ENCODE measurements around the gene KIF25.

The KIF25 gene

DNA sequence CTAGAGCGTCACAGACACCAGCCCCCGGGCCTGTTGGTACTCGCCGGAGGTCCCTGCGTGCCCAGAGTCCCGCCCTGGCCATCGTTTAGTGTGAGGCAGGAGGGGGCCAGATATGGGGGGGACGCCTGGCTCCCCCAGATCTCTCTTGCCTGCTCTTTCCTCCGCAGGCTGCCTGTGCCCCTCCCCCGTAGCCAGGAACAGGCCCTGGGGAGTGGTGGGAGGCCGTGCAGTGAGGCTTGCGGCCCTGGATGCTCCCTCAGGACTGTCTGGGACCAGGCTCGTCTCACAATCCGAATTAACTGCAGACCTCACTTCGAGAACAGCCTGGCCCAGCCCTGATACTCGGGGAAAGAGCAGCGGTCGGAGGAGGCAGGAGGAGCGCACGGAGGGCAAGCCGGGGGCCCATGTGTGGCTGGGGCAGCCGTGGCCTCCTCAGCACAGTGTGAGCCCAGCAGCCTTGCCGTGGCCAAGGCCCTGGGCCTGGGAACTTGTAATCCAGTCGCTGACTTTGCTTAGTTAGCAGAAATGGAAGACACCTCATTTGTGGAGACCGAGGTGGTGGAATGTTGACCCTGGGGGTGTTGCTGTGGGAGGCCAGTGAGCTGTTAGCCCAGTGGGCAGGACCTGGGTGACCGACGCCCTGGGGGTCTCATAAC lies 52.9 kb downstream of the KIF25 start:
- no peaks in the 10 kb centered on the region for H4K20me1 ChIP-seq (ENCODE audit: low read depth, low read length)
- no peak overlapping the region for H3K4me2 ChIP-seq (ENCODE audit: low read depth, low read length, poor library complexity, severe bottlenecking)
- H3K9me3 ChIP-seq (ENCODE audit: insufficient read depth, low read length): no peaks in the 10 kb centered on the region
- H3K27me3 ChIP-seq (ENCODE audit: low read length): no peaks in the 10 kb centered on the region
- H3K27ac ChIP-seq (ENCODE audit: low read depth, low read length): no peak overlapping the region
- no peaks in the 10 kb centered on the region for H3F3A ChIP-seq (ENCODE audit: insufficient read depth)
- no peak overlapping the region for H3K9ac ChIP-seq (ENCODE audit: low read length)
- H3K79me2 ChIP-seq (ENCODE audit: insufficient read depth, low read length): no peaks in the 10 kb centered on the region
- TF ChIP-seq, protein P1, sequence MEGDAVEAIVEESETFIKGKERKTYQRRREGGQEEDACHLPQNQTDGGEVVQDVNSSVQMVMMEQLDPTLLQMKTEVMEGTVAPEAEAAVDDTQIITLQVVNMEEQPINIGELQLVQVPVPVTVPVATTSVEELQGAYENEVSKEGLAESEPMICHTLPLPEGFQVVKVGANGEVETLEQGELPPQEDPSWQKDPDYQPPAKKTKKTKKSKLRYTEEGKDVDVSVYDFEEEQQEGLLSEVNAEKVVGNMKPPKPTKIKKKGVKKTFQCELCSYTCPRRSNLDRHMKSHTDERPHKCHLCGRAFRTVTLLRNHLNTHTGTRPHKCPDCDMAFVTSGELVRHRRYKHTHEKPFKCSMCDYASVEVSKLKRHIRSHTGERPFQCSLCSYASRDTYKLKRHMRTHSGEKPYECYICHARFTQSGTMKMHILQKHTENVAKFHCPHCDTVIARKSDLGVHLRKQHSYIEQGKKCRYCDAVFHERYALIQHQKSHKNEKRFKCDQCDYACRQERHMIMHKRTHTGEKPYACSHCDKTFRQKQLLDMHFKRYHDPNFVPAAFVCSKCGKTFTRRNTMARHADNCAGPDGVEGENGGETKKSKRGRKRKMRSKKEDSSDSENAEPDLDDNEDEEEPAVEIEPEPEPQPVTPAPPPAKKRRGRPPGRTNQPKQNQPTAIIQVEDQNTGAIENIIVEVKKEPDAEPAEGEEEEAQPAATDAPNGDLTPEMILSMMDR (IDR thresholded peaks at IDR 0.05; ENCODE audit: insufficient read depth, low read length, poor library complexity, severe bottlenecking): no peak
- TF ChIP-seq EZH2phosphoT487 (conservative IDR thresholded peaks at IDR 0.05; ENCODE audit: low read length): no peak
- H2AFZ ChIP-seq (ENCODE audit: low read depth, low read length, severe bottlenecking): no peak overlapping the region
- no peaks in the 10 kb centered on the region for H3K9me2 ChIP-seq (replicated peaks; ENCODE audit: insufficient read depth, low read length)
- H3K4me3 ChIP-seq (ENCODE audit: insufficient read depth, low read length, poor library complexity, severe bottlenecking): no peak overlapping the region
- H3K36me3 ChIP-seq (ENCODE audit: low read length): no peaks in the 10 kb centered on the region

DNA sequence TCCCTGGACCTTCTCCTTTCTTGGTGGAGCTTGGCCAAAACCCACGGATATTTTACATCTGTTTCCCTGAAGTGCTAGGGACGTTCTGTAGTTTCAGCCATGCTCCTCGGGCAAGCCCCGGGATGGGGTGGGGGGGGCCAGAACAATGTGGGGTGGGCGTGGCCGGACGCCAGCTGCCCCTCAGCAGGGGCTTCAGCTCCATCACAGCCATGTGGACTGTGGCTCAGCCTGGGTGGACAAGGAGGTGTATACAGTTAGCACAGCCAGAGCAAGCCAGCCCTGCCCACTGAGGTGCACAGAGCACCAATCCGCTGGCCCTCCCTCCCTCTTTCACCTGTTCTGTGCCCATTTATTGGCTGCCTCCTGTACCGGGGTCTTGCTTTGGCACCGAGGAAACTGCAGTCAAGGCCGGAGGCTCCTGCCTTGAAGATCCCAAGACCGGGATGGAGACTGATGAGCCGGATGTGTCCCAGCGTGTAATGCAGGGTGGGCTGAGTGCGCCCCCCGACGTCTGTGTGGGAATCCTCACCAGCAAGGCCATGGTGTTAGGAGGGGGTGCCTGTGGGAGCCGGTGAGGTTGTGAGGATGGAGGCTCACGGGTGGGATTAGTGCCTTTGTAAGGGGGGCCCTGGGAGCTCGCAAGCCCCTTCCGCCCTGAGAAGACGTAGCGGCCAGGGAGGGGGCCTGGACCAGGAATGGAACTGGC lies 53.6 kb downstream of the KIF25 start:
- no peaks in the 10 kb centered on the region for H3K9me2 ChIP-seq (replicated peaks; ENCODE audit: insufficient read depth, low read length)
- H2AFZ ChIP-seq (ENCODE audit: low read depth, low read length, severe bottlenecking): no peak overlapping the region
- H3K9me3 ChIP-seq (ENCODE audit: insufficient read depth, low read length): no peaks in the 10 kb centered on the region
- no peaks in the 10 kb centered on the region for H4K20me1 ChIP-seq (ENCODE audit: low read depth, low read length)
- no peak overlapping the region for H3K27ac ChIP-seq (ENCODE audit: low read depth, low read length)
- no peak overlapping the region for H3K4me2 ChIP-seq (ENCODE audit: low read depth, low read length, poor library complexity, severe bottlenecking)
- no peaks in the 10 kb centered on the region for H3K36me3 ChIP-seq (ENCODE audit: low read length)
- H3F3A ChIP-seq (ENCODE audit: insufficient read depth): no peaks in the 10 kb centered on the region
- no peak overlapping the region for H3K9ac ChIP-seq (ENCODE audit: low read length)
- H3K4me3 ChIP-seq (ENCODE audit: insufficient read depth, low read length, poor library complexity, severe bottlenecking): no peak overlapping the region
- H3K27me3 ChIP-seq (ENCODE audit: low read length): no peaks in the 10 kb centered on the region
- no peak for TF ChIP-seq EZH2phosphoT487 (conservative IDR thresholded peaks at IDR 0.05; ENCODE audit: low read length)
- TF ChIP-seq, protein P1 (IDR thresholded peaks at IDR 0.05; ENCODE audit: insufficient read depth, low read length, poor library complexity, severe bottlenecking): no peak
- H3K79me2 ChIP-seq (ENCODE audit: insufficient read depth, low read length): no peaks in the 10 kb centered on the region

DNA sequence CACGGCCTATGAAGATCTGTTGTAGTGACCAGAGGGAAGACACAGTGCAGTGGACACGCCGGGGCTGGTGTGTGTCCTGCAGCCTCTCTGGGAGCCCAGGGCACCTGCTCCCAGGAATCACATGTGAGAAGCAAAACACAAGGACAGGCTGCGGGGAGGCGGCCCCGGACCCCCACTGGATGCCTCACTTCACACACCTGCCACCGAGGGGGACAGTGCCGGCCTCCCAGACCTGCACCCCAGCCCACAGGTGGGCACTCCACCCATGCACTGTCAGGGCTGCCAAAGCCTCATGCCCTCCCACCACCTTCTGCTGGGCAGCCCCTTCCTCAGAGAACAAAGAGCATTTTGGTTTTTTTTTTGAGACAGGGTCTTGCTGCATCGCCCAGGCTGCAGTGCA lies 54.2 kb downstream of the KIF25 start:
- H3K9me3 ChIP-seq (ENCODE audit: insufficient read depth, low read length): no peaks in the 10 kb centered on the region
- H3K4me3 ChIP-seq (ENCODE audit: insufficient read depth, low read length, poor library complexity, severe bottlenecking): no peak overlapping the region
- H3K9me2 ChIP-seq (replicated peaks; ENCODE audit: insufficient read depth, low read length): no peaks in the 10 kb centered on the region
- no peak for TF ChIP-seq EZH2phosphoT487 (conservative IDR thresholded peaks at IDR 0.05; ENCODE audit: low read length)
- TF ChIP-seq, protein P1 (IDR thresholded peaks at IDR 0.05; ENCODE audit: insufficient read depth, low read length, poor library complexity, severe bottlenecking): no peak
- no peaks in the 10 kb centered on the region for H3K79me2 ChIP-seq (ENCODE audit: insufficient read depth, low read length)
- no peak overlapping the region for H3K4me2 ChIP-seq (ENCODE audit: low read depth, low read length, poor library complexity, severe bottlenecking)
- no peak overlapping the region for H3K27ac ChIP-seq (ENCODE audit: low read depth, low read length)
- no peaks in the 10 kb centered on the region for H3K36me3 ChIP-seq (ENCODE audit: low read length)
- no peaks in the 10 kb centered on the region for H4K20me1 ChIP-seq (ENCODE audit: low read depth, low read length)
- H3K9ac ChIP-seq (ENCODE audit: low read length): no peak overlapping the region
- H2AFZ ChIP-seq (ENCODE audit: low read depth, low read length, severe bottlenecking): no peak overlapping the region
- no peaks in the 10 kb centered on the region for H3K27me3 ChIP-seq (ENCODE audit: low read length)
- H3F3A ChIP-seq (ENCODE audit: insufficient read depth): no peaks in the 10 kb centered on the region

All from SU-DHL-6 (cell line).